ENCODE data around the gene MBTPS1. TPM values are rescaled to one million over a fixed set of nuclear protein-coding genes. Genes with fewer than 3 reads are reported as not detected.

Gene MBTPS1
- total RNA-seq, 6 experiments from 2014 or later = 34.5 to 45.6 (median 40.1) TPM

GRCh38 chr16:84042308-84042878, 74.3 kb downstream of the MBTPS1 start, which contains the start of gene SLC38A8:
Gene SLC38A8, minus strand, starts transcription at chr16:84042795. Its CDS starts 638 bp downstream, at chr16:84042157.
- Histone ChIP-seq H3K4me1 (no peaks in the 10 kb centered on the region), H3K36me3 (no peaks in the 10 kb centered on the region), H3K4me3 (no peak within 1 kb of the TSS), H3K27me3 (no peaks in the 10 kb centered on the region), H3K9me3 (no peaks in the 10 kb centered on the region), H3K27ac (no peak within 1 kb of the TSS)
- ATAC-seq (no peak), DNase-seq (peak in 1 of 3 donors; percentile 24)
- intact Hi-C loops (cut with DNase I) = loop anchor here (10.0 kb wide), 2 partner anchors 118 to 218 kb away; no protein-coding TSS in a partner anchor
- WGBS (ENCODE audit: insufficient coverage, low coverage, low lambda C conversion rate, missing lambda C conversion rate) = 55% methylated on average over 5 of the region's 9 CpGs
- TF ChIP-seq CTCF (IDR thresholded peaks at IDR 0.05) (no peak), POLR2A (IDR thresholded peaks at IDR 0.05) (no peak)

GRCh38 chr16:84041881-84042280, 74.9 kb downstream of the MBTPS1 start:
- Histone ChIP-seq H3K4me1 (no peaks in the 10 kb centered on the region), H3K9me3 (no peaks in the 10 kb centered on the region), H3K4me3 (no peak overlapping the region), H3K27me3 (no peaks in the 10 kb centered on the region), H3K36me3 (no peaks in the 10 kb centered on the region), H3K27ac (no peak overlapping the region)
- ATAC-seq = no peak
- TF ChIP-seq CTCF (IDR thresholded peaks at IDR 0.05) = no peak
- WGBS (ENCODE audit: insufficient coverage, low coverage, low lambda C conversion rate, missing lambda C conversion rate) = 86% methylated on average over 2 of the region's 17 CpGs
- peak in 1 of 3 donors; percentile 44 for DNase-seq
- intact Hi-C loops (cut with DNase I) = loop anchor here (10.0 kb wide), 2 partner anchors 117 to 217 kb away; no protein-coding TSS in a partner anchor

- DNase-seq = peak in 1 of 3 donors; percentile 46
- WGBS (ENCODE audit: insufficient coverage, low coverage, low lambda C conversion rate, missing lambda C conversion rate) = 81% methylated on average over 22 of the region's 42 CpGs
- H3K27me3 ChIP-seq = no peaks in the 10 kb centered on the region
These were observed 75.6 kb downstream of the MBTPS1 start for GRCh38 chr16:84040823-84041820.

More at GRCh38 chr16:84040823-84041820, 75.6 kb downstream of the MBTPS1 start:
- H3K9me3 ChIP-seq = no peaks in the 10 kb centered on the region
- H3K4me3 ChIP-seq = no peak overlapping the region
- TF ChIP-seq POLR2A (IDR thresholded peaks at IDR 0.05) = no peak
- TF ChIP-seq CTCF (IDR thresholded peaks at IDR 0.05) = no peak
- no peak overlapping the region for H3K27ac ChIP-seq
- no peak for ATAC-seq
- no peaks in the 10 kb centered on the region for H3K36me3 ChIP-seq
- no peaks in the 10 kb centered on the region for H3K4me1 ChIP-seq
- intact Hi-C loops (cut with DNase I) = loop anchor here (10.0 kb wide), 2 partner anchors 116 to 216 kb away; no protein-coding TSS in a partner anchor
